ENCODE data around the gene GATA3.

The GATA3 gene

DNA sequence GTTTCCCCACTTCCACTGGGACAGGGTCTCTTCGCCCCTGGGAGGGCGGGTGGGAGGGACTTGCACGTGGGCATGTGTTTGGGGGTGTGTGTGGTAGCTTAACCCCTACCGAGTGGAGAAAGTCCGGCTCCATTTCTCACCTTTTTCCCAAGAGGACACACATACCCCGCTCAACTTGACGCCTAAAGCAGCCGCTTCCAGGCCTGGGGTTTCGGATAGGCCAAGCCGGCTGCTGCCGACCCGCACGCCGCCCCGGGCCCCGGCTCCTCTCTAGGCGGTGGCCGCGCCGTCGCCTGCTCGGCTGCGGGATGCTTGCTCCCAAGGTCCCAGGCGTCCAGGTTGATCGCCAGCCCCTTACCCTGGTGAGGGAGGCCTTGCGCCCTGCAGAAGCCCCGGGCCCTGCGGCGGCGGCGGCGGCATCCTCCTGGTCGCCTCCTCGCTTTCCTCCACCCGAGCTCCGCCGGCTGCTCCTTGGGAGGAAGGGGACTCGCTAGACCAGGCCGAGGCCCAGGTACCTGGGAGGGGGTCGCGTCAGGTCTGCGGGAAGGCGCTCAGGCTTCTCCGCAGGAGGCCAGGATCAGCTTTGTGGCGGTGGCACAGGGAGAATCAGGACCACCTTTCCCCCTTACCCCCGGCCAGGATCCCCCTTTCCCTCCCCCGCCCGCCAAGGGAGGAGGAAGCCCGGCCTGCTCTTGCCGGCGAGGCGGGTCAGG, 3.2 kb upstream of the GATA3 start:
- DNase-seq (ENCODE audit: low read depth) = no peak

DNA sequence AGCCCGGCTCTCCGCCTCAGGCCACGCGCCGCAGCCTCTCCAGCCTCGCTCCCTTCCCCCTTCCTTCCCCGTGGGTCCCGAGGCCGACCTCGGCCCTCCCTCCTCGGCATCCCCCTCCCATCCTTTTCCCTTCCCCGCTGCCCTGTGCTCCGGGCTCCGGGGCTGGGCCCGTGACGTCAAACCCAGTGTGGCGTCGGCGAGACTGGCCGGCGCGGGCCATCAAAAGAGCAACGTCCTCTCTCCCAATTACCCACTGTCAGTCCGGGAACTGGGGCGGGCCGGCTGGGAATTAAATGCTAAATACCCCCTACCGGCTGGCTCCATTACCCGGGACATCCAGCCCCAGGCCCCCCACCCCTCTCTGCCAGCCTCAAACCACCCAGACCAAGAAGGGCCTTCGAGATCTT, 2.6 kb upstream of the GATA3 start:
- no peak for DNase-seq (ENCODE audit: low read depth)

DNA sequence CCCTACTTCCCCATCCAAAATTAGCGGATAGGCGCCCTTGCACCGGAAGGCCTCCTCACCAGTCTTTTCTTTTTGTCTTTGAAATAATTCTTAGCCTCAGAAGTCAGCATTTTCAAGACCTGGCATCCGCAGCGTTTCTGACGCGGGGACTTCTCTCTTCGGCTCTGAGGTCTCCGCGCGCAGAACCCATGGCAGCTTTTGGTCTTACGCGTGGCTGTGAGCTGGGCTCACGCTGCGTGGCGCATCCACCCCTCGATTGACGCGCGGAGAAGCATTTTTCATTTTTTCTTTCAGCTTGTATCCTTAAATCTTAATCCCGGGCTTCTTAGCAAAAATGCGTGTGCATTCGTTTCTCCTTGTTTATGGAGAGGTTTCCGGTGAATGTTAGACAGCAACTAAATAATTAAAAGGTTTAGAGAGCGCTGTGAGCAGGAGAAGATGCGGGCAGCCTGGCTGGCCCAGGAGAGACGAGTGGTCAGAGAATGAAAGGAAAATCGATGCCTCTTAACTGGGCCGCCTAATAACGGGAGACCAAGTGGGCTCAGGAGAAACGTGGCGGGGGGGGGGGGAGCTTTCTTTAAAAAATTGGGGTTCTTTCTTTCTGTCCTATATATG, 2.0 kb upstream of the GATA3 start:
- no peak for DNase-seq (ENCODE audit: low read depth)

DNA sequence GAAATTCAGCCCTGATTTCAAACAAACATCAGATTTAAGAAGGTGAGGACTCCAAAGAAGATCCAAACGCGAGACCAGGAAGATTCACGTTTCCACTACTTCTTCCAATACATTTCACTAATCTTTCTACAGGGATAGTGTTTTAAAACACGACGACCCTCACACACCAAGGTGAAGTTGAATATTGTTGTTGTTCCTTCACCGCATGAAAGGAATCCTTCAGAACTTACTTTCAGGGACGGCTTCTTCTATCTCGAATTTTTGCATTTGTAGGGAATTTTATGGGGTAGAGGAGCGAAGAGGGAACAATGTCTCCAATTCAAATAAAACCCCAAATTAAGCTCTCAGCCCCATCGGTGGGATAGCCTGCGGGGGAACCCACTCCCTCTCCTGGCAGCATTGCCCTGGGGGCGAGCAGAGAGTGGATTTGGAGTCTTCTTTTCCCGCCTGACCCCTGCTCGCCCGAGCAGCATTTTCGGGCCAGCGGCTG, 1.5 kb upstream of the GATA3 start:
- no peak for DNase-seq (ENCODE audit: low read depth)

DNA sequence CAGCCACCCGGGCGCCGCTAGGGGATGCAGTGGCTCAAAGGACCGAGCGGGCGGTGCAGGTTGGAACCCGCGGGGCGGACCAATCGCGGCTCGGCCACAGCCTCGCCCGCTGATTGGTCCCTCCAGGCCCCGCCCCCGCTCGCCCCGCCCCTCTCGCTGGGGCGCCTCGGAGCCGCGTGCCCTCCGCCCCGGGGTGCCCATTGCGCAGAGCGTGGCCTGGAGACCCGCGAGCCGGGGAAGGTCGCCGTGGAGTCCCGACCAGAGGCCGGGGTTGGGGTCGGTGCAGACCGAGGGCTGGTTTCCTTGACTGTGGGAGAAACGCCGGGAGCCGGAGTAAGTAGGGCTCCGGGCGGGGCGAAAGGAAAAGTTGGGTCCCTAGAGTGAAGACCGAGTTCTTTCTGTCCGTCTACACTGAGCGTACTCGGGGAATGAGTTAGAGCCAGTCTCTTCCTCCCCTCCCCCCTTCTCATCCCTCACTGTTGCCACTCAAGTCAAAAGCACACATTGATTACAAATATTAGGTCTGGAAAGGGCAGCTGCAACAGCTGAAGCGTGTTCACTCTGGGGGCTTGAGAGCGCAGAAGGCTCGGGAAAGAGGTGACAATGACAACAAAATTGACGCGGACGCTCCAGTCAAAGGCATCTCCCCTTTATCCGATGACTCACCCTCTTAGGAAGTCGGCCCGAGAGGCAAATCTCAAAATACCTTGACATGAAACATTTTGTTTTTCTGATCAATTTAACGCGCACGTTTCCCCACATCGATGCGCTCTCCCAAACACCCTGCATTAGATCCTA, 843 bp upstream of the GATA3 start:
- DNase-seq (ENCODE audit: low read depth) = peak; percentile 85

DNA sequence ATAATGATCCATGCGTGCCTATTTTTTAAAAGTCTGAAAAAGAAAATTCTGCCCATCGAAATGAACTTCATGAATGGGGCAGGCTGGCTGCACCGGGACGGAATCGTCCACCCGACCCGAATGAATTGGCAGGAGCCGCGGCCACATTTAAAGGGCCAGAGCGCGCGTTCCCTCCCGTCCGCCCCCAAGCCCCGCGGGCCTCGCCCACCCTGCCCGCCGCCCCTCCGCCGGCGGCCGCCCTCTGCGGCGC, 319 bp upstream of the GATA3 start:
- DNase-seq (ENCODE audit: low read depth) = no peak

DNA sequence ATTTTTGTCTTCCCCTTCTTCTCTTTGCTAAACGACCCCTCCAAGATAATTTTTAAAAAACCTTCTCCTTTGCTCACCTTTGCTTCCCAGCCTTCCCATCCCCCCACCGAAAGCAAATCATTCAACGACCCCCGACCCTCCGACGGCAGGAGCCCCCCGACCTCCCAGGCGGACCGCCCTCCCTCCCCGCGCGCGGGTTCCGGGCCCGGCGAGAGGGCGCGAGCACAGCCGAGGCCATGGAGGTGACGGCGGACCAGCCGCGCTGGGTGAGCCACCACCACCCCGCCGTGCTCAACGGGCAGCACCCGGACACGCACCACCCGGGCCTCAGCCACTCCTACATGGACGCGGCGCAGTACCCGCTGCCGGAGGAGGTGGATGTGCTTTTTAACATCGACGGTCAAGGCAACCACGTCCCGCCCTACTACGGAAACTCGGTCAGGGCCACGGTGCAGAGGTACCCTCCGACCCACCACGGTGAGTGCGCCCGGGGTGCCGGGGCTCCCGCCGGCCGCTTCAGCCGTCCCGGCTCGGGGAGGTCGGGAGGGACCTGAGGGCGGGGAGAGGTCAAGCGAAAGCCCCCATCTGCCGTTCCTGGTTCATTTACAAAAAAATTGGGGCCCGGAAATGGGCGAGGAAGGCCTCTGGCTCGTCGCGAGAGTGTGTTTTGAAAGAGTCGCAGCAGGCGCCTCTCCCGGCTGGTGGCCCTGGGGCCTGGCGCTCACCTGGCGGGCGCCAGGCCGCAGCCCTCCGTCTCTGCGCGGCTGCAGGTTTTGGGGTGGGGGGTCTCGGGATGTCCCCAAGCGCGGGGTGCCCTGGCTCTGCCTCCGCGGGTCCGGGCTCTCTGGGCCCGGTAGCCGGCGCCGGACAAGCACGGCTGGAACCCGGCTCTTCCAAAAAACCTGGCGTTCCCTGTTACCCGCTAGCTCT, 1.2 kb downstream of the GATA3 start:
- DNase-seq (ENCODE audit: low read depth) = no peak

DNA sequence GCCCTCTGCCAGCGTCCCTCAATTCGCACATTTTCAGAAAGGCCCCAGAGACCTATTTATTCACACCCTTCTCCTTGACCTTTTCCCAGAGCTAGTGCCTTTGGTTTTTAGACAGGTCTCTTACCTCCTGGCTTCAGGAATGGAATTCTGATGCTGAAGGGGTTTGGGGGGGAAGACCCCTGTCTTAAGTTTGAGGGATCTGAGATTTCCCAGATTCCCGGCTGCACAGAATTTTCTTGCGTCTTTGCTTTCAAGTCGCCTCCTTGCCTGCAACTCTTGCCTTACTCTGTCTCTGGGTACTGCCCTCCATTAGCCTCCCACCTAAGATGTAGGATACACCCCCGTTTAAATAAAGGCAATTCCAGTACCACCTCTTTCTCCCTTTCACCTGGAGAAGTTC, 1.9 kb downstream of the GATA3 start:
- no peak for DNase-seq (ENCODE audit: low read depth)

DNA sequence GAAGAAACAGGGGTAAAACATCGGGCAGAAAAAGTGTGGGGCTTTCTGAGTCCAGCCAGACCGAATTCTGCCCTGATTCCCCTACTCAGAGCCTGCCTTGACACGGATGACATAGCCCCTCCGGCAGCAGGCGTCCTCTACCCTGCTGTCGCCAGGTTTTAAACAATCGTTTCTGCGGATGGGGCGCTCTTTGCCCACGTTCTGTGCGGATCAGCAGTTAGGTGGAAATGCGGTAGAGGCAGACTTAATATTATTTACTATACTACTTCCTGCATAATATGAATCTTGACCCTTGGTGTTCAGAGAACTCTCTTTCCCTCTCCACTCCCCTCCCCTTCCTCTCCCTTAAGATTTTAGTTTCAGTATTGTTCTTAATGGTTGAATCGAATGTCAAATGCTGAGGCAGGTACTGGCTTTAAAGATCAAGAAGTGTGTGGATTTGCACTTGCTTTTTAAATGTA, 2.4 kb downstream of the GATA3 start:
- no peak for DNase-seq (ENCODE audit: low read depth)

DNA sequence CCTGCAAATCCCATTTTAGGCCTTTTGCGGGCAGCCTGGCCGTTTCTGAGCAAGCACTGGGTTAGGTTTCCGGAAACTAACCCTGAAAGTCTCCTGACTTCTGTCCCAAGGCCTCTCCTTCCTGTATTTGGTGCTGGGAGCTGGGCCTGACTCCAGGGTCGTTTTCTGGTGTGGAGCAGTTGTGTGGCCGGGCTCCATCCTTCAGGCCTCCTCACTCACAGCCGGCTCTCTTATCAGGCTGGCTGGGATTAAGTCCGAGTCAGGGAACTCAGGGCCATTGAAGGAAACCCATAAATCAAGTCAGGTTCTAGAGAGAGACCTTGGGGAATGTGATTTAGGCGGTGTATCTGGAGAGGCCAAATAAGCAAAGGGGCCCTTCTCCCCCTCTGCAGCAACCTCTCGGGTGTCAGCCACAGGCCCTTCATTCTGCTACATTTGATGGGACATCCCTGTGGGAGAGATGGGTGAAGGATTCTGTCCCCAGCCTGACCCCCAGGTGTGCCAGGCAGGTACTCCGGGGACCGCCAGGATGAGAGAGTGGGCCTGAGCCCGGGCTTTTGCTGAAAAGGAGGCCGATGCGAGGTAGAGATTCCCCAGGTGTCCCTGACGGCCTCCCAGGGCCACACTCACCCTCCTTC, 3.3 kb downstream of the GATA3 start:
- no peak for DNase-seq (ENCODE audit: low read depth)

DNA sequence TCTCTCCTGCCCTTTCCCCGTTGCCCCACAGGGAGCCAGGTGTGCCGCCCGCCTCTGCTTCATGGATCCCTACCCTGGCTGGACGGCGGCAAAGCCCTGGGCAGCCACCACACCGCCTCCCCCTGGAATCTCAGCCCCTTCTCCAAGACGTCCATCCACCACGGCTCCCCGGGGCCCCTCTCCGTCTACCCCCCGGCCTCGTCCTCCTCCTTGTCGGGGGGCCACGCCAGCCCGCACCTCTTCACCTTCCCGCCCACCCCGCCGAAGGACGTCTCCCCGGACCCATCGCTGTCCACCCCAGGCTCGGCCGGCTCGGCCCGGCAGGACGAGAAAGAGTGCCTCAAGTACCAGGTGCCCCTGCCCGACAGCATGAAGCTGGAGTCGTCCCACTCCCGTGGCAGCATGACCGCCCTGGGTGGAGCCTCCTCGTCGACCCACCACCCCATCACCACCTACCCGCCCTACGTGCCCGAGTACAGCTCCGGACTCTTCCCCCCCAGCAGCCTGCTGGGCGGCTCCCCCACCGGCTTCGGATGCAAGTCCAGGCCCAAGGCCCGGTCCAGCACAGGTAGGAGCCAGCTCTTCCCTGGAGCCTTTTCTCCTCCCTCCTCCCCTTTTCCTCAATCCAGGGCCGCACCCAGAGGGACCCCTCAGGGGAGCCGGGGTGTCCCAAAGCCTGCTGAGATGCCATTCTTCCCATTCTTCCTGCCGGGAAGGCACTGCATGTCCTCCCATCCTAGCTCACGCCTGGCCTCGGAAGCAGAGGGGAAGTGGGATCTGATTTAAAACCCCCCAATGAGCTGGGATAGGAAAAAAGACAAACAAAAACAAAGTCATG, 4.0 kb downstream of the GATA3 start:
- DNase-seq (ENCODE audit: low read depth) = no peak

DNA sequence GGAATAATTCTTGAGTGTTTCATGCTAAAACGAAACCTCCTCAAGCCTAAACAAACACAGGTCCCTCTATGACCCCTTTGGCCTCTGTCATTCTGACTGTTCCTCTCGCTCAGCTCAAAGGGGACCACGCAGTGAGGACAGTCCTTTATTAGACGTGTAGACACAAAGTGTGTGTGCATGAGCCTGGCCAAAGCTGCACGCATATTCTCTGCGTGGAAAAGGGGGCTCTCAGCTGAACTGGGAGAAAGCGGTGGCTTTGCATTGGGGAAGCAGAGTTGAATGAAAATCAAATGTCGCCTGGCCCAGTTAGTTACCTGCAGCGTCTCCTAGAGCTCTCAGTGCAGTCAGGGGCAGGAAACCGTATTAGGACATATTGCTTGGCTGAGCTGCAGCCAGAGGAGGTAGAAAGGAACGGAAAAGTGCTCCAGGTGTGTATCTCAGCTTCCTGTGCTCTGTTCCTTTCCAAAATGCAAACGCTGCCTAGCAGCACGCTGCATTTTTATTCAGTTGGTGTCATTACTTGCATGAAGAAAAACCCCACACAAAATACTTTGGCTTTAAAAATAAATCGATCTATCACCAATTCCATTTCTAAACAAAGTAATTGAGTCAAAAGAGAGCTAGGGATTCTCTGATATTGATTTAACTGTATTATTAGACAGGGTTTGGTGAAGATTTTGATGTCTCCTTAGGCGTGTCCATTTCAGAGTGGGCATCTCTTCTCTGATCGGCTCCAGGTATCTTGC, 4.9 kb downstream of the GATA3 start:
- no peak for DNase-seq (ENCODE audit: low read depth)

DNA sequence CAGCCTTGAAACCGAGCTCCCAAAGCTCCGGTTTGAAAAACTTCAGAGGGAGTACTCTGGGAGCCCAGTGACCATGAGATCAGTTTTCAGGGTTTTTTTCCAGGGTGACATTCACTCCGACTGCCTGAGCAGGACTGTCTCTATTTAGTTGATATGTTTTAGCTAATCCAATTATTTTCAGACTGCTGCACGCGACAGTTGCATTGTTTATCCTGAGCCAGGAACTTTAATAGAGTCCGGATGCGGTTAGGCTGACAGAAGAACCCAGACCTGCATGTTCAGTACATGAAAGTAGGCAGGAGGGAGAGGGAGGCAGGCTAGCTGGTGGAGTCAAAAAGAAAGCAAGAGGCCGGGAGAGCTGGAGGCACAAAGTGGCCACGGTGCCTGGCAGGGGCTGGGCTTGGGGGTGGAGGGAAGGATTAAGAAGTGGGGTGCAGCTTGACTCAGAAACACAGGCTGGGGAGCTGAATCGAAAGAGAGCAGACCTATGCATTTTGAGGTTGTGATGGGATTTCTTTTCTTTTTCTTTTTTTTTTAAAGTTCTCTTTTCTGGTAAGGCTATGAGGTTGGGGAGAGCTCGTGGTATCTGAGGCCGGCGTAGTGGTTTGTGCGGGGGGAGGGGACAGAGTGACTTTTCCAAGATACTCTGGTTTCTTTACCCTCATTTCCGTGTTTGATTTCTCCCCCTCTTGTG, 5.7 kb downstream of the GATA3 start:
- no peak for DNase-seq (ENCODE audit: low read depth)

DNA sequence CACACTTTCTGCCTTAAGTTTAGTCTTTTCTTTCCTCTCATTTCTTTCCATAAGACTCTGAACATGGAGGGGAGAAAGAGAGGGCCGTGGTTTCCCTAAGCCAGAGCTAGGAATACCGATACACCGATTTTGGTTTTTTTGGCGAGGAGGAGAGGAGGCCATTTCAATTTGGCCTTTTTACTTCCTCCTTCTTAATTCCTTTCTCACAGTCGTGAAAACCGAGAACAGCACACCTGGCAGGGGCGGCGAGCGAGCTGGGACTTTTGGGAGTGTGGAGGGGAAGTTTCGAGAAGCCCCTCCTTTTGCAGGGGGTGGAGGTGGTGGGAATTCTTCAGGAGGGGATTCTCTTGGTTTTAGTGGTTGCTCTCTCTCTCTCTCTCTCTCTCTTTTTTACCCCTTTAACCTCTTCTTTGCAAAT, 6.2 kb downstream of the GATA3 start:
- no peak for DNase-seq (ENCODE audit: low read depth)

DNA sequence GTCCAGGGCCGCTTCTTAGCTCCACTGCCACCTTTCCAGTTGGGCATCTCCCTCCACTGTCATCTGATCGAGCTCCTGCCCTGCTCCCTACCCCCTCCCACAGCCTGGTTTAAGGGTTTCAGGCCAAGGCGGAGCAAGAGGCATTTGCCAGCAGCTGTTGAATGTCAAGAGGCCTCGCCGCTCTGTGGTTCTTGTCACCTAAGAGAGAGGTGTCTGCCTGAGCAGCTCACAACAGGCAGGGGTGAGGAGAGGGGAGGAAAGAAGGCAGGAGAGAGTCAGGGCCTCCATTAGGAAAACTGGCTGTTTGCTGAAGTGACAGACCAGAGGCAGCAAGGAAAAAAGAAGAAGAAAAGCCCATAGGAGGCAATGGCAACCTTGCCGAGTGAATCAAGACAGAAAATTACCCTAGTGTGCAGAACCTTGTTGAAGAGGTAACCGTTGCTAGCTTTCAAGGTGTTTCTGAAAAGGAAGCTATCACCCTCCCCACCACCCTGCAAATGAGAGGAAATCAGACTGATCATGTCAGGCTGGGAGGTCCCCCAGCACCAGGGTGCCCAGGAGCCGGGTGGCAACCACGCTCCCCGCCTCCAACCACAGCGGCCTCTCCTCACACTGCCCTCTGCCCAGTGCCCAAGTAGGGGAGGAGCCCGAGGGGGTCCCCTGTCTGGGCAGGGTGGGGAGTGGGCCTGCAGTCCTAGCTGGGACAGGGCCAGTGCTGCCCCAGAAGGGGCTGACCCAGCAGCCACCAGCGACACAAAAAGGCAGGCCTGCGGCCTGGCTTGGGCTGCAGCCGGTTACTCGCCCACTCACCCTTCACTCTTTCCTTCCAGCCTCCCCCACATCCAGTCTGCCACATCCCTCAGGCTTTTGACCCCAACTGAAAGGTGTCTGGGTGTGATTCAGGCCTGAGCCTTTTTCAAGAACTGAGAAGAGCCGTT, 7.1 kb downstream of the GATA3 start:
- no peak for DNase-seq (ENCODE audit: low read depth)

DNA sequence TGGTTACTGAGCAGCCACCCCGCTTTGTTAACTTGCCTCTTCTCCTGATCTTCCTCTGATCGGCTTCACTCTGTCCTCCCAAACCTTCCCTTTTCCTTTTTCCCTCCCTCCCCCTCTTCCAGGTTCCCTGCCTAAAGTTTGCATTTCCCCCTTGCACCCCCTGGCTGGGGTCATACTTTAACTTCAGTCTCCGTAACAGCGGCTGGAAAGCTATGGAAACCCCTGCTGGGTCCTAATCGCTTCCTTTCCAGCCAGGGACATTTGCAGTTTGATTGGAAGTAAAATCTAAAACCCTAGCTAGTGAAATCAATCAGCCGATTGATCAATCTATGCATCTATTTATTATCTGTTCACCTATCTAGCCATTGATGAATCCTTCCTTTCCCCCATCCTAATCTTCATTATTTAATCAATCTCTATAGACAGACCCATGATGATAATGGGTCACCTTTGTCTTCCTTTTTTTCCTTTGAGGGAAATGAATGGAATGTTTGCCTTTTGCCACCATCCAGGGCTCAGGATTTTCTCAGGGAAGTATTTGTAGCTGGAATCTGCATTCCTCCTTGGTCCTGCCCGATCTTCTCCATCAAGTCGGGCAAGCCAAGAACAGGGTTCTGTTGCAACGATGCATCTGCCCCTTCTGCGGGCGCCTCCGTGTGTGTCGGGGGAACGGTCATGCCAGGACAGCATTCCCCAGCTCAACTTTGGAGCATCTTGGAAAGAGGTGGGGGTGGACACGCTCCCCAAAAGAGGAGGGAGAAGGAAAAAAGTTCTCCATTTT, 8.8 kb downstream of the GATA3 start:
- no peak for DNase-seq (ENCODE audit: low read depth)

DNA sequence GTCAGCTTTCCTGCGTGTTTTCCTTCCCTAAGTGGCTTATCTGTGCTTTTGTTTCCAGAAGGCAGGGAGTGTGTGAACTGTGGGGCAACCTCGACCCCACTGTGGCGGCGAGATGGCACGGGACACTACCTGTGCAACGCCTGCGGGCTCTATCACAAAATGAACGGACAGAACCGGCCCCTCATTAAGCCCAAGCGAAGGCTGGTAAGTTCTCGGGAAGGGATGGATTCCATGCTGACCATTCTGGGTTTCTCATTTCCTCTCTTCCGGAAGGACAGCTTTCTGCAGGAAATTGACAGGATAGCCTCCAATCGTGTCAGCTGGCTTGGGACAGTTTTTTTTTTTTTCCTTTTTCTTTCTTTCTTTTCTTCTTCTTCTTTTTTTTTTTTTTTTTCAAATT, 9.4 kb downstream of the GATA3 start:
- no peak for DNase-seq (ENCODE audit: low read depth)
